Liver (tissue), 2 donors: ENCODE measurements around the gene TAF3.

ENCODE experiments used
- CTCF ChIP-seq: fragments of 150-350 bp; IDR thresholded peaks from 2 replicates; pipeline ENCODE4 v1.5.1; 2017; ENCODE audit warnings: improper control_type of control experiment, low read depth, low read length; ENCODE audit not compliant: missing input control
- MAX ChIP-seq: IDR thresholded peaks from 2 replicates; pipeline ENCODE4 v1.6.1; 2016; ENCODE audit warnings: antibody characterized with exemption
- donor health status: healthy.

- TF ChIP-seq CTCF (no peak), MAX (no peak)
These were observed 226.8 kb downstream of the TAF3 start for GRCh38 chr10:8044908-8045725.
